ENCODE data around the gene DHRS12. TPM values are rescaled to one million over a fixed set of nuclear protein-coding genes. Genes with fewer than 3 reads are reported as not detected.

The DHRS12 gene, protein sequence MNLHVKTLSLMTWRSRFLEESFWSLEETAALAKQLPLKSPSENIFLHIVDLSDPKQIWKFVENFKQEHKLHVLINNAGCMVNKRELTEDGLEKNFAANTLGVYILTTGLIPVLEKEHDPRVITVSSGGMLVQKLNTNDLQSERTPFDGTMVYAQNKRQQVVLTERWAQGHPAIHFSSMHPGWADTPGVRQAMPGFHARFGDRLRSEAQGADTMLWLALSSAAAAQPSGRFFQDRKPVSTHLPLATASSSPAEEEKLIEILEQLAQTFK
- total RNA-seq, result 2.4 and 3.0 TPM in 2 replicates

DNA sequence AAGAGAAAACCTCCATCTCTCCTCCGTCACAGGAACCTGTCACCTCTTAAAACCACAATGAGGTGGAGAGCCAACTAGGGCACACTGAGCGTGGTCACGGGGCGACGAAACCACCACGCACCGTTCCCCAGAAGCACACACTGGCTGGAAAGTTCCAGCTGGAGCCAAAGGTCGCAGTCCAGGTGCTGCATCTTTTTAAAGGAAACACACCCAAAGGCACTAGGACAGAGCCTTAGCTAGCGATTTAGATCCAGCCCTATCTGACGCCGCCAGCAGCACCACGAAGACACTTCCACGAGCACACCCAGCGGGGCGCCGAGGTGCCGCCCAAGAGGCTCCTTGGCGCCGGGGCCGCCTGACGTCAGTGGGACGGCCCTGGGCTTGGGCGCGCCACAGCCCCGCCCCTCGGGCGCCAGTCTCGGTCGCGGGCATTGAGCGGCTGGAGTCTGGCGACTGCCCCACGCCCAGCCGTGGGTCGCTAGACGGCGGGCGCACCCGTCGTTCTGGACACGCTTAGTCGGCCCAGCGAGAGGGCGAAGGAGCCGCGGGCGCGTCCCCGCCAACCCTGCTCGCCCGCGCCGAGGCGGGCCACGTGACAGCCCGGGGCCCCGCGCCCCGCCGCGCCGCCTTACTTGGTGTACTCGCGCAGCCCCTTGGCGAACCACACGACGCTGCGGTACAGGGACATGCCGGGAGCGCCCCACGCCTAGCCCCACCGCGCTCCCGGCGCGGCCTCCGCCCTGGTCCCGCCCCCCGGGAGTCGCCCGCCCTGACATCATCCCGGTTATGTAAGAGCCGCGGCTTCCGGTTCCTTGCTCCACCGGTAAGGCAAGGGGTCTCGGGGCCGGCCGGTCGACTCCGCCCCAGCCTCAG lies at the start of gene DHRS12:
Gene DHRS12 (minus strand): TSS at position 742 of the 873 bp plus-strand sequence. CDS start 4,504 bp downstream, outside the sequence.

GRCh38 chr13:51844862-51845573 lies 41.1 kb upstream of the DHRS12 start, which contains the start of gene TMEM272:
TMEM272 (minus strand) TSS chr13:51845177; CDS start chr13:51838530, 6,647 bp downstream.

Other genes with a start within 250 kb of the DHRS12 start
- 11.3 and 11.6 TPM in 2 replicates for gene WDFY2, start 219.7 kb downstream of the DHRS12 start, total RNA-seq
- not detected in 2 replicates for gene TMEM272, start 41.0 kb upstream of the DHRS12 start, total RNA-seq
- not detected in 2 replicates for gene CCDC70, start 57.8 kb upstream of the DHRS12 start, total RNA-seq
- 2.3 and 4.1 TPM in 2 replicates for gene ATP7B, start 207.3 kb upstream of the DHRS12 start, total RNA-seq
- 32.5 and 37.7 TPM in 2 replicates for gene ALG11, start 208.2 kb upstream of the DHRS12 start, total RNA-seq
- 14.8 and 20.6 TPM in 2 replicates for gene UTP14C, start 220.5 kb upstream of the DHRS12 start, total RNA-seq